HepG2 (cell line): ENCODE measurements around the gene KCNMA1. TPM values are rescaled to one million over a fixed set of nuclear protein-coding genes. Genes with fewer than 3 reads are reported as not detected.

Experiments used
- ATAC-seq: fragments of 200-7000 bp; cut with Tn5 transposase; 3 replicates; pipeline ENCODE4 v1.9.1; 2020; ENCODE audit warnings: mild to moderate bottlenecking, moderate library complexity
- BruUV-seq: library from RNA; stranded (reverse); fragments of 400-500 nt; replicated peaks from 2 replicates; lab custom pipeline; 2021; lab: Mats Ljungman, UMichigan
- CTCF ChIA-PET: fragments of 300-600 bp; formaldehyde crosslinking; extraction: SDS; loops from one replicate; lab custom pipeline; 2021; ENCODE audit warnings: low total read pairs, inconsistent platforms, low intra/inter-chr PET ratio; lab: Yijun Ruan, JAX
- POLR2A ChIA-PET: fragments of 350-600 bp; sonication (Branson Sonifier 250); formaldehyde crosslinking; loops from one replicate; lab custom pipeline; 2020; ENCODE audit warnings: antibody characterized with exemption, inconsistent platforms; lab: Yijun Ruan, JAX
- DNase-seq: peaks from one replicate; pipeline ENCODE4 v3.0.0-alpha.2; 2015; ENCODE audit warnings: low spot score
- FAIRE-seq: peaks from 3 replicates; lab custom pipeline; 2011; peaks lifted over from hg19 to GRCh38; lab: Jason Lieb, UNC
- H2AFZ ChIP-seq: one replicate; pipeline ENCODE4 v1.6.1; 2011; ENCODE audit warnings: low read length, inconsistent platforms
- H3K27ac ChIP-seq: fragments of 300-600 bp; 3 replicates; pipeline ENCODE4 v1.8.0; 2011; ENCODE audit warnings: mixed run types, mild to moderate bottlenecking, mixed read lengths, low read length, inconsistent platforms; ENCODE audit not compliant: insufficient read depth; ENCODE audit errors: extremely low read length
- H3K27me3 ChIP-seq, 2 experiments: fragments of 200-600 bp in 1 of 2; 2 replicates in 1 of 2; 3 replicates in 1 of 2; pipeline versions ENCODE4 v1.6.0 to v1.8.0; 2011; ENCODE audit warnings: low read length in 2 of 2, mild to moderate bottlenecking in 2 of 2, moderate library complexity in 2 of 2, inconsistent platforms in 1 of 2; ENCODE audit not compliant: insufficient read depth in 2 of 2, control insufficient read depth in 1 of 2
- H3K36me3 ChIP-seq, 2 experiments: fragments of 200-600 bp in 1 of 2; replicated peaks in 1 of 2; 2 replicates in 1 of 2; 3 replicates in 1 of 2; pipeline versions ENCODE4 v1.5.1 to v1.8.0; 2011; ENCODE audit warnings: low read length in 2 of 2, inconsistent platforms in 1 of 2; ENCODE audit not compliant: insufficient read depth in 2 of 2, control insufficient read depth in 1 of 2
- H3K4me1 ChIP-seq: 2 replicates; pipeline ENCODE4 v1.5.1; 2012; ENCODE audit warnings: low read length, inconsistent platforms; ENCODE audit not compliant: insufficient read depth
- H3K4me2 ChIP-seq: 2 replicates; pipeline ENCODE4 v1.6.0; 2011; ENCODE audit warnings: low read depth, low read length, inconsistent platforms
- H3K4me3 ChIP-seq, 3 experiments: fragments of 200-600 bp in 1 of 3; sonication (generic), shearing (Covaris generic) in 1 of 3; replicated peaks in 1 of 3; 2 replicates each; pipeline ENCODE4 v1.5.1; 2011 to 2016; ENCODE audit warnings: low read length in 3 of 3, inconsistent platforms in 2 of 3, low read depth in 2 of 3, mild to moderate bottlenecking in 2 of 3, control low read depth in 1 of 3, mixed read lengths in 1 of 3; ENCODE audit not compliant: insufficient read depth in 1 of 3
- H3K79me2 ChIP-seq: one replicate; pipeline ENCODE4 v1.6.1; 2011; ENCODE audit warnings: low read length, inconsistent platforms; ENCODE audit not compliant: insufficient read depth
- H3K9ac ChIP-seq: 2 replicates; pipeline ENCODE4 v1.6.0; 2011; ENCODE audit warnings: mild to moderate bottlenecking, low read depth, low read length, inconsistent platforms; ENCODE audit not compliant: insufficient read depth
- H3K9me3 ChIP-seq: 2 replicates; pipeline ENCODE4 v1.5.1; 2012; ENCODE audit warnings: mild to moderate bottlenecking, low read length
- H4K20me1 ChIP-seq: 2 replicates; pipeline ENCODE4 v1.6.0; 2011; ENCODE audit warnings: inconsistent platforms, mild to moderate bottlenecking, low read length, moderate library complexity; ENCODE audit not compliant: insufficient read depth
- ARNTL ChIP-seq: sonication (generic); formaldehyde crosslinking; IDR thresholded peaks from 2 replicates; pipeline ENCODE4 v1.4.0; 2020; ENCODE audit warnings: mild to moderate bottlenecking, missing genetic modification reagents
- ATF7 ChIP-seq, 2 experiments: fragments of 450-650 bp in 1 of 2; sonication (generic) in 1 of 2; formaldehyde crosslinking in 1 of 2; IDR thresholded peaks; 2 replicates each; pipeline versions ENCODE4 v1.4.0 to v1.6.1; 2016 to 2020; ENCODE audit warnings: antibody characterized with exemption in 1 of 2, mild to moderate bottlenecking in 1 of 2, missing genetic modification reagents in 1 of 2
- HNF4A ChIP-seq: sonication (generic); formaldehyde crosslinking; IDR thresholded peaks from 2 replicates; pipeline ENCODE4 v1.4.0; 2020; ENCODE audit warnings: missing genetic modification reagents
- HNF4G ChIP-seq, 2 experiments: sonication (generic) in 1 of 2; formaldehyde crosslinking in 1 of 2; IDR thresholded peaks; 2 replicates each; pipeline versions ENCODE4 v1.4.0 to v1.6.1; 2011 to 2020; ENCODE audit warnings: borderline replicate concordance in 2 of 2, low read depth in 2 of 2, mild to moderate bottlenecking in 2 of 2, low read length in 1 of 2, missing genetic modification reagents in 1 of 2, moderate library complexity in 1 of 2
- NCOR1 ChIP-seq: fragments of 200-600 bp; sonication (generic); IDR thresholded peaks from 2 replicates; pipeline ENCODE4 v1.7.0; 2017; ENCODE audit warnings: antibody characterized with exemption, low read length, borderline replicate concordance
- NFE2L2 ChIP-seq: fragments of 150-350 bp; IDR thresholded peaks from 2 replicates; pipeline ENCODE4 v1.6.1; 2014; ENCODE audit warnings: low read length
- NR2F1 ChIP-seq, 2 experiments: fragments of 450-650 bp in 1 of 2; formaldehyde crosslinking in 1 of 2; IDR thresholded peaks; 2 replicates each; pipeline versions ENCODE4 v1.5.0 to v1.6.1; 2016 to 2020; ENCODE audit warnings: mild to moderate bottlenecking in 1 of 2, missing compliant biosample characterization in 1 of 2, missing genetic modification reagents in 1 of 2, moderate library complexity in 1 of 2
- RARA ChIP-seq: IDR thresholded peaks from 2 replicates; pipeline ENCODE4 v1.6.1; 2016; ENCODE audit warnings: missing genetic modification reagents, missing compliant biosample characterization
- WGBS: methylation state at CpG from one replicate; pipeline ENCODE4 v1.1.6; 2017; ENCODE audit warnings: low lambda C conversion rate; 5-methylcytosine and 5-hydroxymethylcytosine counted together
- in situ Hi-C: cut with HindIII; loops from 2 replicates; pipeline ENCODE4 v1.10.0; 2017; ENCODE audit warnings: low pct_unique_long_range_greater_than_20kb; ENCODE audit not compliant: extremely low pct_ligation_motif_present
- intact Hi-C: fragments of 100-400 bp; cut with micrococcal nuclease; formaldehyde crosslinking; loops from one replicate; pipeline ENCODE4 v1.10.0; 2022; ENCODE audit not compliant: unreplicated experiment
- polyA plus RNA-seq, 8 experiments: library from polyadenylated mRNA; depleted of rRNA in 3 of 8; stranded (reverse) in 7 of 8; unstranded in 1 of 8; fragments of >200 nt; fragmentation: Illumina TruSeq in 4 of 8; extraction: Trizol in 4 of 8; gene quantifications; 2 replicates each; pipeline versions ENCODE4 v1.2.1 to v1.2.3, GENCODE V29; 2011 to 2016; ENCODE audit warnings: low read depth in 4 of 8, missing spikeins in 1 of 8, mixed read lengths in 1 of 8; ENCODE audit not compliant: insufficient read depth in 1 of 8
- total RNA-seq, 5 experiments: library from RNA; depleted of rRNA; stranded (reverse); fragments of >200 nt; fragmentation: Illumina TruSeq; extraction: Trizol; gene quantifications; 2 replicates each; pipeline ENCODE4 v1.2.3, GENCODE V29; 2016; ENCODE audit warnings: low read depth in 1 of 5

The KCNMA1 gene
- total and polyA plus RNA-seq, 2 of the 13 experiments (the other 11 are each of a cell fraction or from before 2014, with no cell fraction given), result 0.02 TPM; not detected in 1

- no peak for ATAC-seq
- peak; percentile 62 for TF ChIP-seq HNF4G (IDR thresholded peaks at IDR 0.05; ENCODE audit: borderline replicate concordance, low read depth, low read length)
- TF ChIP-seq HNF4G (CRISPR knock-in tag; IDR thresholded peaks at IDR 0.05; ENCODE audit: borderline replicate concordance, low read depth), result no peak
- TF ChIP-seq ATF7 (IDR thresholded peaks at IDR 0.05), result no peak
- TF ChIP-seq ATF7 (CRISPR knock-in tag; IDR thresholded peaks at IDR 0.05), result no peak
- TF ChIP-seq ARNTL (CRISPR knock-in tag), result peak; percentile 56; the same call in 1 of the 2 replicates
- peak in 1 of 2 experiments; percentile 17; a peak in 1 of 4 replicates for TF ChIP-seq NR2F1 (CRISPR knock-in tag; IDR thresholded peaks at IDR 0.05)
- TF ChIP-seq RARA (CRISPR knock-in tag), result 0 out of 2 replicates have a peak, but pooled peaks have one; percentile 10
- TF ChIP-seq NFE2L2, result no peak
- TF ChIP-seq NCOR1, result peak; percentile 48; the same call in 1 of the 2 replicates
- peak; percentile 86 for TF ChIP-seq HNF4A
- TF ChIP-seq, all 625 proteins: peak for 6
- no peaks in the 10 kb centered on the region for H4K20me1 ChIP-seq
- no peak overlapping the region for H2AFZ ChIP-seq
- no peaks in the 10 kb centered on the region for H3K36me3 ChIP-seq
- FAIRE-seq (no peak), DNase-seq (no peak)
- H3K27me3 ChIP-seq, result no peaks in the 10 kb centered on the region; a peak in 1 of 5 replicates
- CTCF ChIA-PET, result no interaction called here
- H3K79me2 ChIP-seq, result no peaks in the 10 kb centered on the region
- POLR2A ChIA-PET, result no interaction called here
- no peak overlapping the region for H3K9ac ChIP-seq
- no peaks in the 10 kb centered on the region for H3K9me3 ChIP-seq
- no peak overlapping the region for H3K4me2 ChIP-seq
- intact Hi-C loops (no loop called here), in situ Hi-C loops (no loop called here)
- no peak overlapping the region for H3K4me3 ChIP-seq
- WGBS, result 48% methylated on average over 2 of the region's 2 CpGs
- peaks cover 8% of the 10 kb centered on the region; the same call in 1 of the 2 replicates for H3K4me1 ChIP-seq
- no TSS peak for BruUV-seq
- no peak overlapping the region for H3K27ac ChIP-seq
Observed at GRCh38 chr10:77580482-77580881, 57.1 kb downstream of the KCNMA1 start.
